K562 treated with DMSO at 1 percent for 48 hours (cell line): Measurements from ENCODE around the gene TTYH1. TPM values are rescaled to one million over a fixed set of nuclear protein-coding genes. Genes with fewer than 3 reads are reported as not detected.

ENCODE experiments used
- total RNA-seq: library from RNA; unstranded; fragments of 300-600 nt; gene quantifications from 2 replicates; pipeline ENCODE4 v1.2.3, GENCODE V29; 2022; ENCODE audit warnings: low replicate concordance; ENCODE audit errors: extremely low read depth

TTYH1 gene
- total RNA-seq: not detected in 2 replicates

DNA sequence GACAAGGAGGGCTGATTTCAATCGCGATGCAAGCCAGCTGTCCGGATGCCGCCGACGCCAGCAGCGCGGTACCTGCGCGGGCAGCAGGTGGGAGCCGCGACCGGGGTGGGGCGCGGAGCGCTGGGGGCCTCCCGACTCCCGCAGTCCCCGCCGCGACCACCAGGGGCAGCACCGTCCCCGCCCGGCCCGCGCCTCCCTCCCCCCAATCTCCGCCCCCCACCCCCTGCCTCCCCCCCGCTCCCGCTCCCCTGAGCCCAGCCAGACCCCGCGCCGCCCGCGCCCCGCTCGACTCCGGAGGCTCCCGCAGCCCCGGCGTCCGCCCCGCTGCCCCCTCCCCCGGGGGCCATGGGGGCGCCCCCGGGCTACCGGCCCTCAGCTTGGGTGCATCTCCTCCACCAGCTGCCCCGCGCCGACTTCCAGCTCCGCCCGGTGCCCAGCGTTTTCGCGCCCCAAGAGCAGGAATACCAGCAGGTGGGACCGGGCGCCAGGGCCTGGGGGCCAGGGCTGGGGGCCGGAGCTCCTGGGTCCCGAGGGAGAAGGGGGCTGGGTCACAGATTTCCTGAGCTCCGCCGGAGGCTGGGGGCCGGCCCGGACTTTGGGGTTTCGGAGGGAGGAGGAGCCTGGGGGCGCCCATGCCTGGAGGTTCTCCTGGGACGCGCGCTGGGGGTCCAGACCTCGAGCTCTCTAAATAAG is at the start of gene TTYH1:
TTYH1 (plus strand) TSS at position 257 of the 693 bp plus-strand sequence; CDS start at position 346, 89 bp downstream.

DNA sequence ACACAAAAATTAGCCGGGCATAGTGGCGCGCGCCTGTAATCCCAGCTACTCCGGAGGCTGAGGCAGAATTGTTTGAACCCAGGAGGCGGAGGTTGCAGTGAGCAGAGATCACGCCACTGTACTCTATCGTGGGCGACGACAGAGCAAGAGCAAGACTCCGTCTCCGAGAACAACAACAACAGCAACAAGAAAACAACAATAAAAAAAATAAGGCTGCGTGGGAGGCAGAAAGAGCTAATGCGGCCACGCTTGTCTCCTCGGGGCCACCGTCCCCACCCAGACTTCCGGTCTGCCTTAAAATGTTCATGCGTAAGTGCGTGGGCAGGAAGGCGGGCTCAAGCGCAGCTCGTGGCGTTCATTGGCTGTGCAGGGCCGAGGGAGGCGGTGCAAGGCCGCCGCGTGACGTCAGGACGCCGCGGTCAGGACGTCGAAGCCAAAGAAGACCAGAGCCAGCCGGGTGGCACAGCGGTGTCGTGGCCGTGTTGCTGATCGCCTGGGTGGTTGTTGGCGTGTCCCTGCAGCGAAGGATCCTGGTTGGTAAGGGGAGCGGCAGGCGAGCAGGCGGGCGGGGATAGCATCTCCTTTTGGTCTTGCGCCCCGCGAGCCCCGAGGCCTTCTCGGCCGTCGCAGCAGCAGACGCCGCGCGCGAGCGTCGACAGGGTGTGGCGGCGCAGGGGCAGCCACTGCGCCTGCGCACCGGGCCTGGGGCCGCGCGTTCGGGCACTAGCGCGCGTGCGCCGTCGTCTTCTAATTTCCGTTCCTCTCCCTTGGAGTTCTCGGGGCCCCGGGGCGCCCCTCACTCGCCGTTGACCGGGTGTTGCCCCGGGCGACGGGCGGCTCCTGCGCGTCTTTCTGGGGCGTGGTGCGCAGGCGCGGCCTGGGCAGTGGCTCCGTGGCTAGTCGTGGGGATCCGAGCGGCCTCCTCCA is 33.8 kb downstream of the TTYH1 start, which contains the start of gene LENG8:
LENG8 (plus strand) TSS at position 426 of the 927 bp plus-strand sequence. CDS start 2,146 bp downstream, outside the sequence.

GRCh38 chr19:54463531-54464043 is 48.3 kb downstream of the TTYH1 start, which contains the start of gene LENG9:
Gene LENG9 (minus strand): TSS chr19:54463778. CDS start chr19:54463526, 252 bp downstream.

GRCh38 chr19:54473071-54473891 is 58.0 kb downstream of the TTYH1 start, which contains the start of gene CDC42EP5:
Gene CDC42EP5 (minus strand): TSS chr19:54473296. CDS start chr19:54465547, 7,749 bp downstream.

Other genes starting within 250 kb of the TTYH1 start
- not detected in 2 replicates for gene TMC4, start 242.3 kb upstream of the TTYH1 start, total RNA-seq
- 670 TPM in 1 of 2 replicates, not detected in the other for gene MBOAT7, start 225.9 kb upstream of the TTYH1 start, total RNA-seq
- gene TSEN34, start 224.2 kb upstream of the TTYH1 start, total RNA-seq: not detected in 2 replicates
- gene RPS9, start 214.6 kb upstream of the TTYH1 start, total RNA-seq: 5,955 TPM in 1 of 2 replicates, not detected in the other
- not detected in 2 replicates for gene LILRB3, start 192.5 kb upstream of the TTYH1 start, total RNA-seq
- not detected in 2 replicates for gene LILRA6, start 172.7 kb upstream of the TTYH1 start, total RNA-seq
- not detected in 2 replicates for gene LILRB5, start 158.2 kb upstream of the TTYH1 start, total RNA-seq
- gene LILRB2, start 134.4 kb upstream of the TTYH1 start, total RNA-seq: not detected in 2 replicates
- not detected in 2 replicates for gene LILRA5, start 102.3 kb upstream of the TTYH1 start, total RNA-seq
- not detected in 2 replicates for gene LILRA4, start 76.3 kb upstream of the TTYH1 start, total RNA-seq
- gene LAIR1, start 50.5 kb upstream of the TTYH1 start, total RNA-seq: not detected in 2 replicates
- gene LENG8, start 33.7 kb downstream of the TTYH1 start, total RNA-seq: not detected in 2 replicates
- not detected in 2 replicates for gene LENG9, start 48.3 kb downstream of the TTYH1 start, total RNA-seq
- gene CDC42EP5, start 57.8 kb downstream of the TTYH1 start, total RNA-seq: not detected in 2 replicates
- gene LAIR2, start 87.4 kb downstream of the TTYH1 start, total RNA-seq: not detected in 2 replicates
- not detected in 2 replicates for gene LILRA2, start 158.3 kb downstream of the TTYH1 start, total RNA-seq
- not detected in 2 replicates for gene LILRA1, start 178.2 kb downstream of the TTYH1 start, total RNA-seq
- gene LILRB1, start 215.0 kb downstream of the TTYH1 start, total RNA-seq: not detected in 2 replicates
- gene LILRB4, start 247.5 kb downstream of the TTYH1 start, total RNA-seq: not detected in 2 replicates